Activated CD4-positive, alpha-beta T cell treated with anti-CD3 and anti-CD28 coated beads, Interleukin-2, Interleukin-4, amounts not matched to agents 100 ng/mL and 50 ng/mL, durations not matched to agents 16 hours and 8 hours (primary cell): ENCODE measurements around the gene SH3RF3.

Experiments
- DNase-seq: peaks from one replicate; pipeline ENCODE4 v3.0.0-alpha.2; 2020; ENCODE audit warnings: low spot score

The SH3RF3 gene

GRCh38 chr2:109436610-109437225 lies 307.7 kb downstream of the SH3RF3 start:
- DNase-seq: no peak

GRCh38 chr2:109437325-109438090 lies 308.5 kb downstream of the SH3RF3 start:
- no peak for DNase-seq

- DNase-seq: no peak
These were observed 309.1 kb downstream of the SH3RF3 start for GRCh38 chr2:109438146-109438545.

GRCh38 chr2:109438773-109439389 lies 309.9 kb downstream of the SH3RF3 start:
- DNase-seq: no peak

- no peak for DNase-seq
These were observed 310.4 kb downstream of the SH3RF3 start for GRCh38 chr2:109439390-109439786.

GRCh38 chr2:109439986-109440385 lies 311.0 kb downstream of the SH3RF3 start:
- no peak for DNase-seq

GRCh38 chr2:109440499-109441156 lies 311.6 kb downstream of the SH3RF3 start:
- DNase-seq: no peak

- DNase-seq: no peak
These were observed 313.8 kb downstream of the SH3RF3 start for GRCh38 chr2:109442715-109443319.

- DNase-seq: no peak
These were observed 315.9 kb downstream of the SH3RF3 start for GRCh38 chr2:109444916-109445315.

- DNase-seq: no peak
These were observed 317.5 kb downstream of the SH3RF3 start for GRCh38 chr2:109446278-109447131.

- DNase-seq: no peak
These were observed 318.3 kb downstream of the SH3RF3 start for GRCh38 chr2:109447251-109447661.

GRCh38 chr2:109447776-109448175 lies 318.8 kb downstream of the SH3RF3 start:
- DNase-seq: no peak

- no peak for DNase-seq
These were observed 319.2 kb downstream of the SH3RF3 start for GRCh38 chr2:109448207-109448606.

GRCh38 chr2:109448946-109449788 lies 320.2 kb downstream of the SH3RF3 start:
- DNase-seq: no peak

- DNase-seq: no peak
These were observed 321.7 kb downstream of the SH3RF3 start for GRCh38 chr2:109450574-109451273.

GRCh38 chr2:109451671-109452070 lies 322.7 kb downstream of the SH3RF3 start:
- DNase-seq: no peak

- DNase-seq: no peak
These were observed 323.6 kb downstream of the SH3RF3 start for GRCh38 chr2:109452318-109453305.

- no peak for DNase-seq
These were observed 324.5 kb downstream of the SH3RF3 start for GRCh38 chr2:109453371-109453995.
